ENCODE measurements around the gene SORBS1. TPM values are rescaled to one million over a fixed set of nuclear protein-coding genes. Genes with fewer than 3 reads are reported as not detected.

Gene SORBS1
- total RNA-seq, 1 experiment from 2014 or later: 4.1 TPM

GRCh38 chr10:95524358-95525032, 36.7 kb downstream of the SORBS1 start:
- no peaks in the 10 kb centered on the region for H3K36me3 ChIP-seq (ENCODE audit: low read depth, low read length)
- no peaks in the 10 kb centered on the region for H3K9me2 ChIP-seq (replicated peaks; ENCODE audit: low read length)
- no peak overlapping the region for H2AFZ ChIP-seq (ENCODE audit: low read length)
- no peak for DNase-seq
- no peak overlapping the region for H3K27ac ChIP-seq (ENCODE audit: low read length)
- ChIA-PET CTCF (no interaction called here), POLR2A (ENCODE audit: unreplicated experiment) (no interaction called here)
- peaks cover 4% of the 10 kb centered on the region for H3K4me1 ChIP-seq (ENCODE audit: insufficient read depth, low read length)
- no peak for ATAC-seq
- H4K20me1 ChIP-seq (ENCODE audit: low read length): no peaks in the 10 kb centered on the region
- H3K4me3 ChIP-seq (ENCODE audit: low read length): no peak overlapping the region
- no peak overlapping the region for H3K9ac ChIP-seq (ENCODE audit: low read length)
- BruUV-seq (replicated peaks): no TSS peak
- intact Hi-C loops (cut with micrococcal nuclease): no loop called here
- TF ChIP-seq CTCF (conservative IDR thresholded peaks at IDR 0.05; ENCODE audit: low read depth, low read length) (no peak), EZH2 (IDR thresholded peaks at IDR 0.05; ENCODE audit: low read length, unreplicated experiment) (no peak), EZH2phosphoT487 (IDR thresholded peaks at IDR 0.05; ENCODE audit: borderline replicate concordance, low read length) (no peak)
- no peaks in the 10 kb centered on the region for H3K27me3 ChIP-seq (ENCODE audit: low read length)
- H3F3A ChIP-seq (ENCODE audit: low read length, unreplicated experiment): no peaks in the 10 kb centered on the region
- H3K4me2 ChIP-seq (ENCODE audit: low read length): no peak overlapping the region
- H3K9me3 ChIP-seq (ENCODE audit: low read length): no peaks in the 10 kb centered on the region
- H3K79me2 ChIP-seq (ENCODE audit: low read length): no peaks in the 10 kb centered on the region

GRCh38 chr10:95522117-95522516, 39.1 kb downstream of the SORBS1 start:
- no peak overlapping the region for H3K9ac ChIP-seq (ENCODE audit: low read length)
- no peak overlapping the region for H3K27ac ChIP-seq (ENCODE audit: low read length)
- no peak for DNase-seq
- TF ChIP-seq CTCF (conservative IDR thresholded peaks at IDR 0.05; ENCODE audit: low read depth, low read length): no peak
- no peaks in the 10 kb centered on the region for H3K36me3 ChIP-seq (ENCODE audit: low read depth, low read length)
- no peak overlapping the region for H2AFZ ChIP-seq (ENCODE audit: low read length)
- H3K9me3 ChIP-seq (ENCODE audit: low read length): no peaks in the 10 kb centered on the region
- H4K20me1 ChIP-seq (ENCODE audit: low read length): no peaks in the 10 kb centered on the region
- peaks cover 13% of the 10 kb centered on the region for H3K4me1 ChIP-seq (ENCODE audit: insufficient read depth, low read length)
- no peaks in the 10 kb centered on the region for H3K79me2 ChIP-seq (ENCODE audit: low read length)
- H3K4me2 ChIP-seq (ENCODE audit: low read length): no peak overlapping the region
- intact Hi-C loops (cut with micrococcal nuclease): no loop called here
- CTCF ChIA-PET: no interaction called here
- H3F3A ChIP-seq (ENCODE audit: low read length, unreplicated experiment): no peaks in the 10 kb centered on the region
- H3K9me2 ChIP-seq (replicated peaks; ENCODE audit: low read length): no peaks in the 10 kb centered on the region
- ATAC-seq: no peak
- POLR2A ChIA-PET (ENCODE audit: unreplicated experiment): no interaction called here
- no TSS peak for BruUV-seq (replicated peaks)
- H3K4me3 ChIP-seq (ENCODE audit: low read length): no peak overlapping the region
- H3K27me3 ChIP-seq (ENCODE audit: low read length): no peaks in the 10 kb centered on the region

GRCh38 chr10:95520617-95521016, 40.6 kb downstream of the SORBS1 start:
- H3K4me2 ChIP-seq (ENCODE audit: low read length): no peak overlapping the region
- no TSS peak for BruUV-seq (replicated peaks)
- POLR2A ChIA-PET (ENCODE audit: unreplicated experiment): no interaction called here

More at GRCh38 chr10:95520617-95521016, 40.6 kb downstream of the SORBS1 start:
- Histone ChIP-seq H3K9ac (ENCODE audit: low read length) (no peak overlapping the region), H3K36me3 (ENCODE audit: low read depth, low read length) (no peaks in the 10 kb centered on the region), H3K27me3 (ENCODE audit: low read length) (no peaks in the 10 kb centered on the region), H3K9me3 (ENCODE audit: low read length) (no peaks in the 10 kb centered on the region), H3K9me2 (replicated peaks; ENCODE audit: low read length) (no peaks in the 10 kb centered on the region), H4K20me1 (ENCODE audit: low read length) (no peaks in the 10 kb centered on the region), H3F3A (ENCODE audit: low read length, unreplicated experiment) (no peaks in the 10 kb centered on the region), H3K4me3 (ENCODE audit: low read length) (no peak overlapping the region), H3K79me2 (ENCODE audit: low read length) (no peaks in the 10 kb centered on the region), H3K4me1 (ENCODE audit: insufficient read depth, low read length) (peaks cover 13% of the 10 kb centered on the region), H3K27ac (ENCODE audit: low read length) (no peak overlapping the region), H2AFZ (ENCODE audit: low read length) (no peak overlapping the region)
- TF ChIP-seq EZH2 (IDR thresholded peaks at IDR 0.05; ENCODE audit: low read length, unreplicated experiment) (no peak), CTCF (conservative IDR thresholded peaks at IDR 0.05; ENCODE audit: low read depth, low read length) (no peak), EZH2phosphoT487 (IDR thresholded peaks at IDR 0.05; ENCODE audit: borderline replicate concordance, low read length) (no peak)
- intact Hi-C loops (cut with micrococcal nuclease): no loop called here
- ATAC-seq (no peak), DNase-seq (no peak)
- CTCF ChIA-PET: no interaction called here
